Measurements from ENCODE around the gene MMP12. TPM values are rescaled to one million over a fixed set of nuclear protein-coding genes. Genes with fewer than 3 reads are reported as not detected.
"Not testable (repeated sequence)": the region's sequence is repeated elsewhere in the genome, so short reads cannot be mapped to it uniquely, and the experiment has no call there.

The MMP12 gene
- total RNA-seq, 1 experiment from 2014 or later: not detected

- TF ChIP-seq IRF1 (CRISPR knock-in tag; IDR thresholded peaks at IDR 0.05) (no peak), STAT6 (CRISPR knock-in tag; conservative IDR thresholded peaks at IDR 0.05; ENCODE audit: low read depth) (no peak)
Measured at GRCh38 chr11:102879801-102880200, 5.0 kb upstream of the MMP12 start (continued).

GRCh38 chr11:102878595-102878994 is 3.8 kb upstream of the MMP12 start:
- Mint-ChIP-seq H3K27me3 (ENCODE audit: low read depth) (no peaks in the 10 kb centered on the region), H3K4me1 (no peaks in the 10 kb centered on the region), H3K27ac (no peak overlapping the region), H3K4me3 (no peak overlapping the region), H3K9me3 (0 out of 2 replicates have a peak, but pooled peaks cover 3% of the 10 kb centered on the region), H3K36me3 (no peaks in the 10 kb centered on the region)
- DNase-seq (ENCODE audit: low spot score) (no peak), ATAC-seq (no peak)
- CTCF ChIA-PET: interaction anchor here (1.5 kb wide), 1 partner anchor 36 kb away, joined by 5 read pairs; no protein-coding TSS in a partner anchor
- POLR2A ChIA-PET: no interaction called here
- TF ChIP-seq RELA (CRISPR knock-in tag; IDR thresholded peaks at IDR 0.05; ENCODE audit: borderline replicate concordance) (no peak), ATF1 (CRISPR knock-in tag; IDR thresholded peaks at IDR 0.05) (no peak), IRF1 (CRISPR knock-in tag; IDR thresholded peaks at IDR 0.05) (no peak), NFE2L1 (CRISPR knock-in tag; IDR thresholded peaks at IDR 0.05) (no peak), NFYB (CRISPR knock-in tag; conservative IDR thresholded peaks at IDR 0.05; ENCODE audit: low read depth) (no peak), ETV6 (CRISPR knock-in tag; IDR thresholded peaks at IDR 0.05) (no peak), MXD4 (CRISPR knock-in tag; IDR thresholded peaks at IDR 0.05; ENCODE audit: borderline replicate concordance) (no peak), HMGXB4 (CRISPR knock-in tag; IDR thresholded peaks at IDR 0.05) (no peak), TEAD1 (CRISPR knock-in tag; IDR thresholded peaks at IDR 0.05) (no peak), ATF2 (CRISPR knock-in tag; IDR thresholded peaks at IDR 0.05; ENCODE audit: borderline replicate concordance, low read depth) (no peak), JUN (CRISPR knock-in tag; IDR thresholded peaks at IDR 0.05) (no peak), PRRX2 (CRISPR knock-in tag; IDR thresholded peaks at IDR 0.05) (no peak), SOX15 (CRISPR knock-in tag; IDR thresholded peaks at IDR 0.05) (no peak), JAZF1 (CRISPR knock-in tag; IDR thresholded peaks at IDR 0.05) (no peak), EMX1 (CRISPR knock-in tag; IDR thresholded peaks at IDR 0.05) (no peak), ZMAT4 (CRISPR knock-in tag; IDR thresholded peaks at IDR 0.05) (no peak), STAT6 (CRISPR knock-in tag; conservative IDR thresholded peaks at IDR 0.05; ENCODE audit: low read depth) (no peak)

- DNase-seq (ENCODE audit: low spot score); ATAC-seq; CTCF ChIA-PET; H3K27me3 Mint-ChIP-seq (ENCODE audit: low read depth); H3K36me3 Mint-ChIP-seq; H3K4me1 Mint-ChIP-seq; H3K4me3 Mint-ChIP-seq; POLR2A ChIA-PET; H3K27ac Mint-ChIP-seq: not testable (repeated sequence)
- peaks cover 12% of the 10 kb centered on the region; the same call in 1 of the 2 replicates for H3K9me3 Mint-ChIP-seq
Measured at GRCh38 chr11:102869354-102869964, 5.3 kb downstream of the MMP12 start.
